GM19193 (cell line): ENCODE results near the gene CTSL.

ENCODE experiments used
- POLR2A ChIP-seq: IDR thresholded peaks from 4 replicates; pipeline ENCODE4 v1.6.1; 2011; ENCODE audit not compliant: insufficient read depth, insufficient read length; ENCODE audit errors: extremely low read depth

Gene CTSL

GRCh38 chr9:87687207-87687606, 38.7 kb upstream of the CTSL start:
- TF ChIP-seq POLR2A: no peak

DNA sequence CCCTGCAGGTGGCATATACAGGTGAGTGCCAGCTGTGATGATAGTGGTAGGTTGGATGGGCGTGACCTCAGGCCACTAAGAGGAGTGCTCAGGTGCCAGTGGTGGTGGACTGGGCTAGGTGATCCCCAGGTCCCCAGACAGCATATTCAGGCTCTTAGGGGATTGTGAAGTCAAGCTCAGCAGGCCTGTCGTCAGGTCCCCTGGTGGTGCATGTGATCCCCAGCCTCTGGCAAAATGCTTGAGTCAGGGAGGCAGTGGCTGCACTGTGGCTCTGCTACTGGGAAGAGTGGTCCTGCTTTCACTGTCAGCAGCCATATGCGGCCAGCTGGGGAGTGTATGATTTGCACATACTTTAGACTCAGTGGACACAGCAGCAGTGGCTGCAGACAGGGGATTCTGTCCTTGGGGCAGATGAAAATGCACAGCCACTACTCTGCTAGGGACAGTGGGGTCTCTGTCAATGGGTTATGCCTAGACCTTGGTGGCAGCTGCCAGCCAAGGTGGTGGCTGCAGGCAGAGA, 31.6 kb upstream of the CTSL start:
- no peak for TF ChIP-seq POLR2A

DNA sequence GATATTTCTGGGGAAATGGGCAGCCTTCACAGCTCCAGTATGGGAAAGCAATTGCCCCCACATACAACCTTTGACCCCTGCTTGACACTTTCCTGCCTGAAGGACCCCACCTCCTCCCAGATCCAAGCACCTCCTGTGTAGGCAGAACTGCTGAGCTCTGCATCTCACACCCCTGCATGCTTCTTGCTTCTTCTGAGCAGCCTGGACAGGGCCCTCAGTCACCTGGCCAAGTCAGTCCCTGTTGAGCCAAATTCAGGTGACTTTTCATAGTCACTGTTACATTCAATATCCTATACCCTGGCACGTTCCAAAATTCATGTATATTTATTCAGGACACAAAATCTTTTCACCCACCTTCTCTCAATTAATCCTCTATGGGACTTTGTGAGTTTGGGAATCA, 30.4 kb upstream of the CTSL start:
- TF ChIP-seq POLR2A: no peak

- TF ChIP-seq POLR2A: no peak
Measured at GRCh38 chr9:87696641-87697040, 29.3 kb upstream of the CTSL start.

GRCh38 chr9:87698069-87698809, 27.7 kb upstream of the CTSL start:
- no peak for TF ChIP-seq POLR2A

DNA sequence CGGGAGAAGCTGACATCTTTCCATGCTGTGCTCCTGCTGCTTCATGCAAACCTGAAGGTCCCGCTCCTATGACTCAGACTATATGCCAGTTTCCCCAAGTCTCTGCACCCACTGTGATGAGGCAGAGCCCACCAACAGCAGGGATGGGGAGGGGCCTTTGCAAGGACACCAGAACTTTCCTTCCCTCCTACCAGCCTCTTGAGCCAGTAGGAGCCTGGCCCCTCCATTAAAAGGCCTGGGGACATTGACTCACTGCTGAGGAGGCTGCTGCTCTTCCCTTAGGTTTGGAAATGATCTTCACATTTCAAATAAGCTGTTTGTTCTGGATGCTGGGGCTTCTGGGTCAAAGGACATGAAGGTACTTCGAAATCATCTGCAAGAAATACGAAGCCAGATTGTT, 26.1 kb upstream of the CTSL start:
- TF ChIP-seq POLR2A: no peak

- no peak for TF ChIP-seq POLR2A
Measured at GRCh38 chr9:87701491-87701890, 24.4 kb upstream of the CTSL start.

DNA sequence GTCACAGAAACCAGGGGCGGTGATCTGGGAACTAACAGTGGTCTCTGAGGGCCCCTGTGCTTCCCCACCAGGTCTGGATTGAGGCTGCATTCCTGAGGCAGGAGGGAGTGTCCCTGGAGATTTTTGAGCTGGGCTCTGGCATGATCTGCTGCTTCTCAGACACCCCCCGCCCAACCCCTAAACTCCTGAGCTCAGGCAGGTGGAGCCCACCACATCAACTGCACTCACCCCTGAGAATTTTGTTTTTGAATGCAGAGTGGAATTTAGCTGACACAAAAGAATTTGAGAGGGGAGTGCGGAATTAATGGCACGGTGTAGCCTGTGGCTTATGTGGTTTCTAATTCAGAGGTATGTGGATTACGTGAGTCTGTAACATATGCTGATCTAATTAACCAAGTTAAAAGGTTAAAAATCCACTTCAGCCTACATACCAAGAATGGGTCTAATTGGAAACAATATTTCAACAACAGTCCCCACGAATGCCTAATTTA, 23.9 kb upstream of the CTSL start:
- TF ChIP-seq POLR2A: no peak

DNA sequence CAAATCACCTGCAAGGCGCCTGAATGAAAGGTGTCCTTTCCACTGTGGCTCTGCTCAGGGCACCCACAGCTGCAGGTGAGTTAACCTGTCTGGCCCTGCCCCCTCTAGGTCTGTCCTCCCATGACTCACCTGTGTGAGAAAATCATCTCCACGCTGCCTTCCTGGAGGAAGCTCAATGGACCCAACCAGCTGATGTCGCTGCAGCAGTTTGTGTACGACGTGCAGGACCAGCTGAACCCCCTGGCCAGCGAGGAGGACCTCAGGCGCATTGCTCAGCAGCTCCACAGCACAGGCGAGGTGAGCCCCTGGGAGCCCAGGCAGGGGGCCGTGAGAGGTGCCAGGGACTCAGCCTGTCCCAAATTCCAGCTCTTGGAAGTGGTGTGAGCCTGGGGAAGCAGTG, 23.0 kb upstream of the CTSL start:
- no peak for TF ChIP-seq POLR2A

GRCh38 chr9:87703636-87704276, 22.2 kb upstream of the CTSL start:
- TF ChIP-seq POLR2A: no peak

GRCh38 chr9:87704342-87704741, 21.6 kb upstream of the CTSL start:
- no peak for TF ChIP-seq POLR2A

DNA sequence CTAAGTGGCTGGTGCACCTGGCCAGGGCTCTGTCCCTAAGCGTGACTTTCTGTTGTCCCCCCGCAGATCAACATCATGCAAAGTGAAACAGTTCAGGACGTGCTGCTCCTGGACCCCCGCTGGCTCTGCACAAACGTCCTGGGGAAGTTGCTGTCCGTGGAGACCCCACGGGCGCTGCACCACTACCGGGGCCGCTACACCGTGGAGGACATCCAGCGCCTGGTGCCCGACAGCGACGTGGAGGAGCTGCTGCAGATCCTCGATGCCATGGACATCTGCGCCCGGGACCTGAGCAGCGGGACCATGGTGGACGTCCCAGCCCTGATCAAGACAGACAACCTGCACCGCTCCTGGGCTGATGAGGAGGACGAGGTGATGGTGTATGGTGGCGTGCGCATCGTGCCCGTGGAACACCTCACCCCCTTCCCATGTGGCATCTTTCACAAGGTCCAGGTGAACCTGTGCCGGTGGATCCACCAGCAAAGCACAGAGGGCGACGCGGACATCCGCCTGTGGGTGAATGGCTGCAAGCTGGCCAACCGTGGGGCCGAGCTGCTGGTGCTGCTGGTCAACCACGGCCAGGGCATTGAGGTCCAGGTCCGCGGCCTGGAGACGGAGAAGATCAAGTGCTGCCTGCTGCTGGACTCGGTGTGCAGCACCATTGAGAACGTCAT, 19.7 kb upstream of the CTSL start:
- TF ChIP-seq POLR2A: no peak

DNA sequence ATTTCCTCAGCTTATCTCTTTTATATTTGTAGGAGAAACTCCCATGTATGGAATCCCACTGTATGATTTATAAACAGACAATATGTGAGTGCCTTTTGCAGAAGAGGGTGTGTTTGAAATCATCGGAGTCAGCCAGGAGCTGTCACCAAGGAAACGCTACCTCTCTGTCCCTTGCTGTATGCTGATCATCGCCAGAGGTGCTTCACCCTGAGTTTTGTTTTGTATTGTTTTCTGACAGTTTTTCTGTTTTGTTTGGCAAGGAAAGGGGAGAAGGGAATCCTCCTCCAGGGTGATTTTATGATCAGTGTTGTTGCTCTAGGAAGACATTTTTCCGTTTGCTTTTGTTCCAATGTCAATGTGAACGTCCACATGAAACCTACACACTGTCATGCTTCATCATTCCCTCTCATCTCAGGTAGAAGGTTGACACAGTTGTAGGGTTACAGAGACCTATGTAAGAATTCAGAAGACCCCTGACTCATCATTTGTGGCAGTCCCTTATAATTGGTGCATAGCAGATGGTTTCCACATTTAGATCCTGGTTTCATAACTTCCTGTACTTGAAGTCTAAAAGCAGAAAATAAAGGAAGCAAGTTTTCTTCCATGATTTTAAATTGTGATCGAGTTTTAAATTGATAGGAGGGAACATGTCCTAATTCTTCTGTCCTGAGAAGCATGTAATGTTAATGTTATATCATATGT, 18.0 kb upstream of the CTSL start:
- TF ChIP-seq POLR2A: no peak

DNA sequence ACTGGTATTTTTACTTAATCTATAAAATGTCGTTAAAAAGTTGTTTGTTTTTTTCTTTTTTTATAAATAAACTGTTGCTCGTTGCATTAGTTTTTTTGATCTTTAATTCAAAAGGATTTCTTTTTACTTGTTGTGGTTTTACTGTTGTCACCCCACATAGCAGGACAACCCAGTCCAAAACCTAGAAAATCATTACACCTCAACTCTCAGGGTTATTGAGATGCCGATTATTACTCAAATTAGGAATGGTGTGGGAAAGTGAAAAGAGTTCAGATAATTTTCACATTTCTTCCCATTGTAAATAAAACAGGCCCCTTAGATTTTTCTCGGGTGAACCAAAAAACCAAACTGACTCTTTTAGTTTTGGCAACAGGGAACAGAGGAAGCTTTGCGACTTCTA, 17.4 kb upstream of the CTSL start:
- no peak for TF ChIP-seq POLR2A
